Measurements from ENCODE around the gene SLC39A11. TPM values are rescaled to one million over a fixed set of nuclear protein-coding genes. Genes with fewer than 3 reads are reported as not detected.
A peak's percentile ranks its signal among the peaks of the same experiment; 100 is the strongest.

Gene SLC39A11
- total and polyA plus RNA-seq, 2 donors (not counting 1 experiment from before 2014, with no cell fraction given): 12.7 to 27.4 TPM

- H3K79me2 ChIP-seq (ENCODE audit: control insufficient read depth, insufficient read depth, low read length): no peaks in the 10 kb centered on the region
- H3K36me3 ChIP-seq (ENCODE audit: control insufficient read depth, insufficient read depth, low read length): no peaks in the 10 kb centered on the region
- H3K9me3 ChIP-seq (ENCODE audit: control insufficient read depth, insufficient read depth, low read depth, low read length): no peaks in the 10 kb centered on the region
- TF ChIP-seq CTCF (conservative IDR thresholded peaks at IDR 0.05 in 1 of 2, IDR thresholded peaks at IDR 0.05 in 1 of 2; ENCODE audit: low read depth in 1 of 2, low read length in 2 of 2): no peak
- no peak for TF ChIP-seq EZH2 (IDR thresholded peaks at IDR 0.05; ENCODE audit: low read length, missing control alignments)
- H3K27me3 ChIP-seq (ENCODE audit: control insufficient read depth, insufficient read depth, low read length): no peaks in the 10 kb centered on the region
- DNase-seq (ENCODE audit: low read depth in 2 of 2): no peak
- no peak overlapping the region for H3K4me3 ChIP-seq (replicated peaks in 1 of 4; ENCODE audit: control extremely low read depth in 1 of 4, insufficient read depth in 1 of 4, low read depth in 3 of 4, low read length in 4 of 4)
- no peak overlapping the region for H3K9ac ChIP-seq (ENCODE audit: insufficient read depth, low read length)
- H3K4me1 ChIP-seq (ENCODE audit: control insufficient read depth, extremely low read depth, insufficient read depth, low read length): no peaks in the 10 kb centered on the region
- H4K20me1 ChIP-seq (ENCODE audit: control insufficient read depth, extremely low read depth, insufficient read depth, low read length): no peaks in the 10 kb centered on the region
- no peak overlapping the region for H2AFZ ChIP-seq (ENCODE audit: low read length)
- no peak overlapping the region for H3K4me2 ChIP-seq (ENCODE audit: extremely low read depth, insufficient read depth, low read length)
- H3K27ac ChIP-seq (ENCODE audit: insufficient read depth, low read length): no peak overlapping the region
Observed at GRCh38 chr17:72998343-72998742, 94.1 kb downstream of the SLC39A11 start.

DNA sequence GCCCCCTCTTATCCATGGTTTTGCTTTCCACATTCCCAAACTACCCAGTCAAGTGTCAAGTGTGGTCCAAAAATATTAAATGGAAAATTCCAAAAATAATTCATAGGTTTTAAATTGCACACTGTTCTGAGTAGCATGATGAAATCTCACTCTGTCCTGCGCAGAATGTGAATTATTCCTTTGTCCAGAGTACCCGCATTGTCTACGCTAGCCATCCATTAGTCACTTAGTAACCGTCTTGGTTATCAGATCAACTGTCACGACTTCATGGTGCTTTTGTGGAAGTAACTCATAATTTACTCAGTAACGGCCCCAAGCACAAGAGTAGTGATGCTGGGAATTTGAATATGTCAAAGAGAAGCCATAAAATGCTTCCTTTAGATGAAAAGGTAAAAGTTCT, 94.9 kb downstream of the SLC39A11 start:
- Histone ChIP-seq H4K20me1 (ENCODE audit: control insufficient read depth, extremely low read depth, insufficient read depth, low read length) (no peaks in the 10 kb centered on the region), H3K4me2 (ENCODE audit: extremely low read depth, insufficient read depth, low read length) (no peak overlapping the region), H3K79me2 (ENCODE audit: control insufficient read depth, insufficient read depth, low read length) (no peaks in the 10 kb centered on the region), H3K27me3 (ENCODE audit: control insufficient read depth, insufficient read depth, low read length) (no peaks in the 10 kb centered on the region), H2AFZ (ENCODE audit: low read length) (no peak overlapping the region), H3K9me3 (ENCODE audit: control insufficient read depth, insufficient read depth, low read depth, low read length) (no peaks in the 10 kb centered on the region), H3K27ac (ENCODE audit: insufficient read depth, low read length) (no peak overlapping the region), H3K9ac (ENCODE audit: insufficient read depth, low read length) (no peak overlapping the region), H3K36me3 (ENCODE audit: control insufficient read depth, insufficient read depth, low read length) (no peaks in the 10 kb centered on the region), H3K4me3 (replicated peaks in 1 of 4; ENCODE audit: control extremely low read depth in 1 of 4, insufficient read depth in 1 of 4, low read depth in 3 of 4, low read length in 4 of 4) (no peak overlapping the region), H3K4me1 (ENCODE audit: control insufficient read depth, extremely low read depth, insufficient read depth, low read length) (no peaks in the 10 kb centered on the region)
- TF ChIP-seq EZH2 (IDR thresholded peaks at IDR 0.05; ENCODE audit: low read length, missing control alignments) (no peak), CTCF (conservative IDR thresholded peaks at IDR 0.05 in 1 of 2, IDR thresholded peaks at IDR 0.05 in 1 of 2; ENCODE audit: low read depth in 1 of 2, low read length in 2 of 2) (no peak)
- peak in 1 of 2 donors; percentile 86 for DNase-seq (ENCODE audit: low read depth in 2 of 2)

GRCh38 chr17:72996791-72997190, 95.7 kb downstream of the SLC39A11 start:
- H3K27ac ChIP-seq (ENCODE audit: insufficient read depth, low read length): no peak overlapping the region
- no peak for TF ChIP-seq CTCF (conservative IDR thresholded peaks at IDR 0.05 in 1 of 2, IDR thresholded peaks at IDR 0.05 in 1 of 2; ENCODE audit: low read depth in 1 of 2, low read length in 2 of 2)
- TF ChIP-seq EZH2 (IDR thresholded peaks at IDR 0.05; ENCODE audit: low read length, missing control alignments): no peak

More at GRCh38 chr17:72996791-72997190, 95.7 kb downstream of the SLC39A11 start:
- no peaks in the 10 kb centered on the region for H3K4me1 ChIP-seq (ENCODE audit: control insufficient read depth, extremely low read depth, insufficient read depth, low read length)
- no peaks in the 10 kb centered on the region for H3K36me3 ChIP-seq (ENCODE audit: control insufficient read depth, insufficient read depth, low read length)
- no peak overlapping the region for H3K4me3 ChIP-seq (replicated peaks in 1 of 4; ENCODE audit: control extremely low read depth in 1 of 4, insufficient read depth in 1 of 4, low read depth in 3 of 4, low read length in 4 of 4)
- no peaks in the 10 kb centered on the region for H4K20me1 ChIP-seq (ENCODE audit: control insufficient read depth, extremely low read depth, insufficient read depth, low read length)
- H2AFZ ChIP-seq (ENCODE audit: low read length): no peak overlapping the region
- DNase-seq (ENCODE audit: low read depth in 2 of 2): no peak
- no peaks in the 10 kb centered on the region for H3K27me3 ChIP-seq (ENCODE audit: control insufficient read depth, insufficient read depth, low read length)
- no peak overlapping the region for H3K4me2 ChIP-seq (ENCODE audit: extremely low read depth, insufficient read depth, low read length)
- no peak overlapping the region for H3K9ac ChIP-seq (ENCODE audit: insufficient read depth, low read length)
- H3K79me2 ChIP-seq (ENCODE audit: control insufficient read depth, insufficient read depth, low read length): no peaks in the 10 kb centered on the region
- no peaks in the 10 kb centered on the region for H3K9me3 ChIP-seq (ENCODE audit: control insufficient read depth, insufficient read depth, low read depth, low read length)

Measured in fibroblast of lung (primary cell).